ENCODE results near the gene WDR91. TPM values are rescaled to one million over a fixed set of nuclear protein-coding genes. Genes with fewer than 3 reads are reported as not detected.
"Not testable (repeated sequence)": the region's sequence is repeated elsewhere in the genome, so short reads cannot be mapped to it uniquely, and the experiment has no call there.

Gene WDR91
- total RNA-seq, 1 donor from 2014 or later = 5.2 TPM

- intact Hi-C loops (cut with DNase I) = no loop called here
- DNase-seq (ENCODE audit: low spot score) = no peak
These were observed 24.5 kb upstream of the WDR91 start for GRCh38 chr7:135235841-135236240.

DNA sequence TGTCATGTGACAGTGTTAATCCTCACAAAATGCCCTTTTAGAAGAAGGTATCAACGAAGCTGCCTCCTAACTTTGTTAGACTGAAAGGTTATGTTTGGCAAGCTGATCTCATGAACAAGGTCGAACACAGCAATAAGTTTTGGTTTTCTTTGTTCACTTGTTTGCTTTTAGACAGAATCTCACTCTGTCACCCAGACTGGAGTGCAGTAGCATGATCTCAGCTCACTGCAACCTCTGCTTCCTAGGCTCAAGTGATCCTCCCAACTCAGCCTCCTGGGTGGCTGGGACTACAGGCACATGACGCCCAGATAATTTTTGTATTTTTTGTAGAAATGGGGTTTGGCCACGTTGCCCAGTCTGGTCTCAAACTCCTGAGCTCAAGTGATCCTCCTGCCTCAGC lies 23.4 kb upstream of the WDR91 start:
- no peak for DNase-seq (ENCODE audit: low spot score)
- intact Hi-C loops (cut with DNase I) = no loop called here

GRCh38 chr7:135234095-135234494 lies 22.8 kb upstream of the WDR91 start:
- intact Hi-C loops (cut with DNase I) = not testable (repeated sequence)

DNA sequence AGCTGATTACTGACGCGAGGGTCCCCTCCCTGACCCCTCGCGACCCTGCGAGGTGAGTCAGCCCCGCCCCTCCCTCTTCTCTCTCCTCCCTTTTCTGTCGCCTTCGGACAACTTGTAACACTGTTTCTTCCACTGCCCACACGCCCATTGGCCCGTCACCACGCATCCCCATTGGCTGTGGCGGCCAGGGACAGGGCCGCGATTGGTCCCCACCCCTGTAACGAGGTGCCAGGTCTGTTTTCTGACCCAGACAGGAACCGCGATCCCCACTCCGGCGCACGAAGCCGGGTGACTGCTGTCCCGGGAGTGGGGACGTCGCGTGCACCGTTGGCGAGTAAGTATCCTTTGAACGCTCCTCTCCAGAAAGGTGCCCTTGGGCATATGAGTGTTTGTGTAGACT lies 22.2 kb upstream of the WDR91 start, which contains the start of gene STRA8:
TSS of gene STRA8 (plus strand) at position 269 of the 400 bp plus-strand sequence. CDS start 6,687 bp downstream, outside the sequence.
- intact Hi-C loops (cut with DNase I) = no loop called here
- no peak for DNase-seq (ENCODE audit: low spot score)

More at GRCh38 chr7:135234095-135234494, 22.8 kb upstream of the WDR91 start:
- DNase-seq (ENCODE audit: low spot score) = not testable (repeated sequence)

- intact Hi-C loops (cut with DNase I) = no loop called here
- DNase-seq (ENCODE audit: low spot score) = no peak
These were observed 21.4 kb upstream of the WDR91 start for GRCh38 chr7:135232720-135233119.

DNA sequence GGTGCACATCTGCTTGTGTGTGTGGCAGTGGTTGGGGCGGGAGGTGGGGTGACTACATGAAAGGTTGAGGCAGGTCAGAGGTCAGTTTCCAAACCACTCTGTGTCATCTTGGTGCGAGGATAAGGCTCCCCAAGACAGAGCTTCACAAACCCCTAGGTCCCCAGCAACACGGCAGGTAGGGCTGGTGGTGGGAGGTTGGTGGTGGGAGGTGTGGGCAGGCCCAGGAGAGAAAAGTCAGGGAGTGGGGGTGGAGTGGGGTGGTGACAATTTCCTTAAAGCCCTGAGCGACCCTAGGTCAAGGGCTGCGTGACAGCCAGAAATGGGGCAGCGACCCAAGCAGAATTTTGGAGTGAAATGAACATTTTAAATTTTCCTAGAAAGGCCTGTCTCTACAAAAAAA lies 20.8 kb upstream of the WDR91 start:
- intact Hi-C loops (cut with DNase I) = no loop called here
- no peak for DNase-seq (ENCODE audit: low spot score)

DNA sequence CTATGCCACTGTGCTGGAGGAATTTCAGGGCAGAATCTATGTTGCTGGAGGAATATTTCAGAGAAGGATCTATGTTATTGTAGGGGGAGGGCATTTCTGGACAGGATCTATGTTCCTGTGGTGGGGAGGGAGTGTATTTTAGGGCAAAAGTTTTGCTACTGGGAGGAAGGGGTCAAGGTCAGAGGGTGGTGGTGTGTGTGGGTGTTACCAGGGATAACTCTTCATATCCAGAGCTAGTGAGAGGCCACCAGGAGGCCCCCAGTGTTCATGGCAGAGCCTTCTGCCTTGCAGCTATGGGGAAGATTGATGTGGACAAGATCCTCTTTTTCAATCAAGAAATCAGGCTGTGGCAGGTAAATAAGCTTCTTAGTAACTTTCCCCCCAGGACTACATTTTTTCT lies 20.4 kb upstream of the WDR91 start:
- intact Hi-C loops (cut with DNase I) = no loop called here
- DNase-seq (ENCODE audit: low spot score) = no peak

DNA sequence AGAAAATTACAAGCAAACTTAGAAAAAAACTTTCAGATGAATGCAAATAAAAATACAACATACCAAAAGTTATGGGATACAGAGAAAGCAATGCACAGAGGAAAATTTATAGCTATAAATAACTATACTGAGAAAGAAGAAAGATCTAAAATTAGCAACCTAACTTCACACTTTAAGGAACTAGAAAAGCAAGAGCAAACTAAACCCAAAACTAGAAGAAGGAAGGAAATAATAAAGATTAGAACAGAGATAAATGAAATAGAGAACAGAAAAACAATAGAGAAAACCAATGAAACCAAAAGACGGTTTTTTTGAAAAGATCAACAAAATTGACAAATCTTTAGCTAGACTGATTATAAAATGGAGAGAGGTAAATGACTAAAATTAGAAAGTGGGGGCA lies 12.7 kb upstream of the WDR91 start:
- intact Hi-C loops (cut with DNase I) = no loop called here

GRCh38 chr7:135217645-135218509 lies 6.6 kb upstream of the WDR91 start:
- intact Hi-C loops (cut with DNase I) = no loop called here

More for the DNA sequence above, 12.7 kb upstream of the WDR91 start:
- DNase-seq (ENCODE audit: low spot score) = no peak

GRCh38 chr7:135215698-135216097 lies 4.4 kb upstream of the WDR91 start:
- DNase-seq (ENCODE audit: low spot score) = no peak
- intact Hi-C loops (cut with DNase I) = no loop called here

More at GRCh38 chr7:135217645-135218509, 6.6 kb upstream of the WDR91 start:
- DNase-seq (ENCODE audit: low spot score) = no peak

DNA sequence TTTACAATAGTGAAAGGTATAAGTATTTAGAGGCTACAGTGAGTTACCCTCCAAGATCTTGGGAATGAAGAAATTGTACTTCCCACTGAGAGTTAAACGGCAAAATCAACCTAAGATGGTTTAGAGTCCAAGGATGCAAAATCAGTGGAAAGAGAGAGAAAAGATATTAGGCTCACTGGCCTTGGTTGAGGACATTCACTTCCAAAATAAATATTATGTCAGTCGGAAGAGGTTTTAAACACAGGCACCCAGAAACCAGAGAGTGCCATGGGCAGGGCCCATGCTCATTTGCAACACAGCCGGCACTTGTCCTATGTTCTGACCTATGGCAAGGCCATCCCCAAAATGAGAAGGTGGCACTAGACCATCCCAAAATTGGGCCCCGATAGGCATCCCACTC lies 3.9 kb upstream of the WDR91 start:
- intact Hi-C loops (cut with DNase I) = no loop called here
- no peak for DNase-seq (ENCODE audit: low spot score)

GRCh38 chr7:135213831-135214230 lies 2.5 kb upstream of the WDR91 start:
- no peak for DNase-seq (ENCODE audit: low spot score)
- intact Hi-C loops (cut with DNase I) = no loop called here

DNA sequence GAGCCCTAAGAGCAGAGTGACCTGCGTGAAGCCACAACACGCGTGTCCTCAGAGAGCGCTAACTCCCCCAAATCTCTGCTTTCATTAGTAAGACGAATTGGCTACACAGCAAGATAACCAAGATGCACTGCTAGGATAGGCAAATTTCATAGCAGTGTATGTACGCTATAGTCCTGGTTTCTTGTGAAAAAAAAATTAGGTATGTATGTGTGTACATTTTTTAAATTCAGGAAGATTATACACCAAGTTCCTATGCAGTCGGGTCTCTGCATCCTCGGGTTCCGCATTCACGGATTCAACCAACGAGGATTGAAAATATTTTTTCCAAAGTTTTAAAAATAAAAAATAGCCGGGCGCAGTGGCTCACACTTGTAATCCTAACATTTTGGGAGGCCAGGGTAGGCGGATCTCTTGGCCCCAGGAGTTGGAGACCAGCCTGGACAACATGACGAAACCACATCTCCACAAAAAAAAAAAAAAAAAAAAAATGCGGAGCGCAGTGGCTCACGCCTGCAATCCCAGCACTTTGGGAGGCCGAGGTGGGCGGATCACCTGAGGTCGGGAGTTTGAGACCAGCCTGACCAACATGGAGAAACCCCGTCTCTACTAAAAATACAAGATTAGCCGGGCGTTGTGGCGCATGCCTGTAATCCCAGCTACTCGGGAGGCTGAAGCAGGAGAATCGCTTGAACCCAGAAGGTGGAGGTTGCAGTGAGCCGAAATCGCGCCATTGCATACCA lies 790 bp upstream of the WDR91 start:
- DNase-seq (ENCODE audit: low spot score); intact Hi-C loops (cut with DNase I): not testable (repeated sequence)

DNA sequence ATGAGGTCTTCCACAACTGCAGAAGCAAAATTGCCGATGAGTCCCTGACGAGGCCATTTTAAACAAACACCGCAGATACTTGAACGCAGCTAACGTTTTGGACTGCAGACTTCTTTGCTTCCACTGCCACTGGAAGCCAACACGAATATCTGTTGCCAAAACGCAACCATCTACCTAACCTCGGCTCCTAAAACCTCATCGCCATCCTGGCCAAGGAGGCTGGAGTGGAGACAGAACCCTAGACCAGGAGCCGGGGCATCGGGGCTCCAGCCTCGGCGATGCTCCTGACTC lies 493 bp downstream of the WDR91 start:
- DNase-seq (ENCODE audit: low spot score) = no peak
- intact Hi-C loops (cut with DNase I) = no loop called here

- no peak for DNase-seq (ENCODE audit: low spot score)
- intact Hi-C loops (cut with DNase I) = no loop called here
These were observed 2.0 kb downstream of the WDR91 start for GRCh38 chr7:135209225-135209834.

GRCh38 chr7:135208102-135208793 lies 3.1 kb downstream of the WDR91 start:
- intact Hi-C loops (cut with DNase I) = no loop called here
- no peak for DNase-seq (ENCODE audit: low spot score)

- DNase-seq (ENCODE audit: low spot score) = no peak
- intact Hi-C loops (cut with DNase I) = no loop called here
These were observed 3.8 kb downstream of the WDR91 start for GRCh38 chr7:135207406-135208101.

DNA sequence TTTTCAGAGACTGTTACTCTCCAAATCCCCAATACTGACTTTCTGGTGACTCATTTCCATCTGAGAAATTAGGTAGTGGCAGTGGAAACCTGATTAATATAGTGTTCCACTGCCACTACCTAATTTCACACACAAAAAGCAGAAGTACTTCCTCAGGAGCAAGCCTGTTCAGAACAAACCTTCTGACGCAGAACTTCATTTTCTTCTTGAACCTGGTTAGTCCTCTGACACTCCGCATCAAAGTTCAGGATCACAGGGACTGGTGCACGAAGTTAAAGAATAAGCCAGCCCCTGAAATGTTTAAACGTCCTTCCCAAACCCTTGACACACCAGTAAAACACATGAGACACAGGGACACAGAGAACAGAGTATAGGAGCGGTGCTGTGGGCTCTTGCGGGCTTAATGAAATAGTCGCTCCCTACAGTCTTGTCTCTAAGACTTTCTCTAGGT lies 4.4 kb downstream of the WDR91 start:
- intact Hi-C loops (cut with DNase I) = no loop called here
- no peak for DNase-seq (ENCODE audit: low spot score)

GRCh38 chr7:135205850-135206249 lies 5.5 kb downstream of the WDR91 start:
- peak; percentile 70 for DNase-seq (ENCODE audit: low spot score)
- intact Hi-C loops (cut with DNase I) = no loop called here
